Activated naive CD8-positive, alpha-beta T cell treated with anti-CD3 and anti-CD28 coated beads, Interleukin-2, amount 50 U/mL, for 16 hours (primary cell): ENCODE data around the gene HIF3A.

Source experiments
- DNase-seq: peaks from one replicate; pipeline ENCODE4 v3.0.0-alpha.2; 2020; ENCODE audit warnings: low read depth, low spot score

Gene HIF3A

GRCh38 chr19:46383171-46383815, 86.5 kb downstream of the HIF3A start:
- no peak for DNase-seq

GRCh38 chr19:46383846-46384245, 87.0 kb downstream of the HIF3A start:
- DNase-seq, result no peak

- DNase-seq, result no peak
These were observed 87.6 kb downstream of the HIF3A start for GRCh38 chr19:46384396-46384795.

DNA sequence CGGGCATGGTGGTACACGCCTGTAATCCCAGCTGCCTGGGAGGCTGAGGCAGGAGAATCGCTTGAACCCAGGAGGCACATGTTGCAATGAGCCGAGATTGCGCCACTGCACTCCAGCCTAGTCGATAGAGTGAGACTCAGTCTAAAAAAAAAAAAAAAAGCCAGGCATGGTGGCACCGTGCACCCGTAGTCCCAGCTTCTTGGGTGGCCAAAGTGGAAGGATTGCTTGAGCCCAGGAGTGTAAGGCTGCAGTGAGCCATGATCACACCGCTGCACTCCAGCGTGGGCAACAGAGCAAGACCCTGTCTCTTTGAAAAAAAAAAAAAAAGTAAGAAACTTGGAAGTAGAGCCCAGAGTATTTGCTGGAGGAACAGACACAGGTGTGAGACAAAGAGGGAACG, 88.8 kb downstream of the HIF3A start:
- no peak for DNase-seq

DNA sequence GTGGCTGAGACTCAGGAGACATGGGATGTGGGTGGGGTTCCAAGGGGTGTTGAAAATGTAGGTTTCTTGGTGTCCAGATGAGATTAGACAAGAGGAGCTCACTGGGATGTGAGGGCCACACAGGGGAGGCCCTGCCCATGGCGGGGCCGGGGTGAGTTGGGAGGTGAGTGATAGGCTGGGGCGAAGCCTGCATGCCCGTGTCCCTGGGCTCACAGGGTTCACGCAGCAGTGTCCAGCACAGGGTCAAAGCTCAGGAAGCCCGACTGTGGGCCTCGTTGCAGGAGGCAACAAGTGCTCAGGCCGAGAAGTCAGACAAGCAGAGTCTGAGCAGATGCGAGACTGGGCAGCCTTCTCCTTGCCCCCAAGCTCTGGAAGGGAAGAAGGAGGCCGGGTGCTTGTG, 89.3 kb downstream of the HIF3A start:
- no peak for DNase-seq

- DNase-seq, result no peak
These were observed 90.3 kb downstream of the HIF3A start for GRCh38 chr19:46386996-46387712.

- no peak for DNase-seq
These were observed 90.9 kb downstream of the HIF3A start for GRCh38 chr19:46387713-46388130.

DNA sequence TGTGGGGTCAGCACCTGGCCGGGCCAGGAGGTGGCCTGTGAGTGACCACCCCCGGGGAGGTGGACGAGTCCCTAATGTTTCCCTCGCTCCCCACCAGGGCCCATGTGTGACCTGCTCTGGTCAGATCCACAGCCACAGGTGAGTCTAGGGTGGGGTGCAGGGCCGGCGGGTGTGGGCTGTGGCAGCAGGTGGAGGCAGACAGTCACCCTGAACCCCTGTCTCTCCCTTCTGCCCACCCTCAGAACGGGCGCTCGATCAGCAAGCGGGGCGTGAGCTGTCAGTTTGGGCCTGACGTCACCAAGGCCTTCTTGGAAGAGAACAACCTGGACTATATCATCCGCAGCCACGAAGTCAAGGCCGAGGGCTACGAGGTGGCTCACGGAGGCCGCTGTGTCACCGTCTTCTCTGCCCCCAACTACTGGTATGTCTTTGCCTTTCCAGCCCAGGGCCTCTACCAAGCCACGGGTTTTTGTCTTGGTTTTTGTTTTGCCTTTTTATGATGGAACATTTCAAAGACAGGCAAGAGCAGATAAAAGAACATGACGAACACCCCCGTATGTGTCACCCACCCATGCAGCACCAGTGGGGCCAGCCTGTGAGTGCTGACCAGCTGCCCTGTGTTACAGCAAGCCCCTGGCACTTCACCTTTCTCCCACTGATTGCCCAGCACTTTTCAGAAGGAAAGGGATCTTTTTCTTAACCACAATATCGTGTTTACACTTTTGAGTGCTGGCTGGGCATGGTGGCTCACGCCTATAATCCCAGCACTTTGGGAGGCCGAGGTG, 91.7 kb downstream of the HIF3A start:
- no peak for DNase-seq

DNA sequence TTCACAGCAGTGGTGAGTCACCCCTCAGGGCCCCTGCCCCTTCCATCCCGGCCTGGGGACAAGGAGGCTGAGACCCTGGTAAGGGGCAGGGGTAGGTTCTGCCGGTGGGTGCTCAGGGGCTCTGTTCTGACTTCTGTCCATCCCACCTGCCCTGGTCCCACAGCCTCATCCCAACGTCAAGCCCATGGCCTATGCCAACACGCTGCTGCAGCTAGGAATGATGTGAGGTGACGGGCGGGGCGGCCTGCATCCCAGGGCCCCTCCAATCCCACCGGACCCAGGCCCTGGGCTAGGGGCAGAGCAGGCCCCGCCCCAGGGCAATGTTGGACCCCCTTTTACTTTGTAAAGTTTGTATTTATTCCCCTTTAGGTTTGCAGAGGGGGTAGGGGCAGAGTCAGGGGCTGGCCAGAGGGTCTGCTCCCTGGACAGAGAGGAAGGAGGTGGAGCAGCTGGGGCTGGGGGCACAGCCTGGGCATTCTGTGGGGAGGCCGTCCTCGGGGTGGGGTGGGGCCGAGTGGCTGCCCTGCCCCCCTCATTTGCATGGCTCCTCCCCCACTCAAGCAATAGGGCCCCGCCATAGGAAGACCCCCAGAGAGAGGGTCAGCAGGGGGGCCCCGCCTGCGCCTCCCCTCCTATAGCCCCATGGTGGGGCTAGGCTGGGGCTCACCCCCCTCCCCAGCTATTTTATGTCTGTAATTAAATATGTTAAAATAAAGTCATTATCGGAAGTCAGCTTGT, 93.4 kb downstream of the HIF3A start:
- no peak for DNase-seq

DNA sequence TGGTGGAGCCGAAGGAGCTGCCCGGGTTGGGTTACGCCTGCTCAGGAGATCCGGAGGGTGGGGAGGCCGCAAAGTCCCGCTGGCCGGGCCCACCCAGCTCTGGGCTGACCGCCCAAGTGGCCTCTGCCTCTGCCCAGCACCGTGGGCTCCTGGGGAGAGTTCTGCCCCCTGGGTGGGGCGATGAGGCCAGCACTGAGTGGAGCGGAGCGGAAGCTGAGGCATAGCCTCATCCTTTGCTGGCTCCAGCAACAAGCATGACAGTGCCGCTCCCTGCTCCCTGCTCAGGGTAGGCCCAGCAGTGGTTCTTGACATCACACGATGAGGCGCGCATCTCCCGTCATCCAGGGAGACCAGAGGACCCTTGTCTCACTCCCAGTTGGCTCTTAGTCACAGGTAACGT, 94.0 kb downstream of the HIF3A start:
- no peak for DNase-seq

- DNase-seq, result no peak
These were observed 94.7 kb downstream of the HIF3A start for GRCh38 chr19:46391296-46392251.

- DNase-seq, result no peak
These were observed 95.5 kb downstream of the HIF3A start for GRCh38 chr19:46392252-46392801.

DNA sequence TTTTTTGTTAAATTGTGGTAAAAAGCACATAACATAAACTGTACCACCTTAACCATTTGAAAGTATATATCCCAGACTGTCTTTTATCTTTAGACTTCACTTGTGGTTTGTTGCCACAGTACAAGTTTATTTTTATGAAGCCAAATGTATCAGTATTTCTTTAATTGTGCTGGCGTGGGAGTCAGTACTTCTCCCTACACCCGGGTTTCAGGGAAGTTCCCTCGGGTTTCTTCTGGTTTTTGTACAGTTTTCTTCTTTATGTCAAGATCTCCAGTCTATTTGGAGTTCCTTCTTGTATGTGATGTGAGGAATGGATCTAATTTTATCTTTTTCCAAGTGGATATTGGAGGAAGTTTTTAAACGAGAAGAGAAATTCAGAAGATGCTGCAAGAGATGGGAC, 96.0 kb downstream of the HIF3A start:
- DNase-seq, result no peak
